RKO (cell line): ENCODE results near the gene ANKRD44.
"Not testable (repeated sequence)": the region's sequence is repeated elsewhere in the genome, so short reads cannot be mapped to it uniquely, and the experiment has no call there.

Experiments
- DNase-seq: peaks from one replicate; pipeline ENCODE4 v3.0.0-alpha.2; 2016; ENCODE audit warnings: low spot score

Gene ANKRD44

GRCh38 chr2:197259470-197259999 is 51.0 kb downstream of the ANKRD44 start:
- no peak for DNase-seq

GRCh38 chr2:197258580-197258979 is 52.0 kb downstream of the ANKRD44 start:
- no peak for DNase-seq

DNA sequence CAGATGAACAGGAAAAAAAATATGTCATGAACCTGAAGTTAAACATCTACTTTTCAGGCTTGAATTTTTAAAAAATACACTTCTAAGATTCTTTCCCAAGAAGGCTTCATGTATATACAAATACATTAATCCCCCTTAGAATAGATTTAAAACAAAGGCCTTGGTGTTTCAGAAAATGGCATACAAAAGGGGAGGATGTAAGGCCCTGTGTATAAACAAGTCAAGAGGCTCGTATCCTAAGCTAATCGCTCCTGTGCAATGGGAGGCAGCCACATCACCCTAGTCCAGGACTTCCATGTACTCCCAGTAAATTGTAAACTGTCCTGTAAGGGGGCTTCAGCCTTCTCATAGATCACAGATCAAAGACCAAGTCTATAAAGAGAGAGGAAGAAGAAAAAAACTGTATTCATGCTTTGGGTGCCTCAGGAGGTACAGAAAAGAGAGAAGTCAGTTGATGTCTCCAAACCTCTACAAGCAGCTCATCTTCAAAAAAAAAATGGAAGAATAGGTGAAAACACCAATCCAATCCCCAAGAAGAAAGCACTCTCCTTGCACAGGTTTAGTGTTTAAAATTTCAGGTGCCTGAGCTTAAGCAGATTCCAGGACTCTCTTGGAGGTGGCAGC is 53.9 kb downstream of the ANKRD44 start:
- no peak for DNase-seq

GRCh38 chr2:197256021-197256420 is 54.6 kb downstream of the ANKRD44 start:
- DNase-seq = no peak

GRCh38 chr2:197255543-197255942 is 55.0 kb downstream of the ANKRD44 start:
- no peak for DNase-seq

- DNase-seq = no peak
Observed at GRCh38 chr2:197254776-197255530, 55.6 kb downstream of the ANKRD44 start.

DNA sequence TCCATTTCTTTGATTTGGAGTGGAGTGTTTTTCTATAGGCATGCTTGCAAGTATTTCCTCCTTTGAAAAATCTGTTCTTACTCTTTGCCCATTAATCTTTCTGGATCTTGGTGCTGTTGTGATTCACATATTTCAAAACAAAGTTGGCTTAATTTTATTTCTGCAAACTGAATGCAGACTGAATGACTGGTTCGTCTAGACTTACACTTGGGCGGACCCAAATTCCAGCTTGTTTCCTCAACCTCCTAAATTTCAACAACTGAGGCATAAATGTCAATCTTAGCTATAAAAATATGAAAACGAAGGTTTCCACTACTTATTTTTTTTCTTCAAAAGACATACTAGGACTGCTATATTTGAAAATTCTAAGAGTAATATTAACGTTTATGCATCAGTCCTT is 59.0 kb downstream of the ANKRD44 start:
- DNase-seq = no peak

DNA sequence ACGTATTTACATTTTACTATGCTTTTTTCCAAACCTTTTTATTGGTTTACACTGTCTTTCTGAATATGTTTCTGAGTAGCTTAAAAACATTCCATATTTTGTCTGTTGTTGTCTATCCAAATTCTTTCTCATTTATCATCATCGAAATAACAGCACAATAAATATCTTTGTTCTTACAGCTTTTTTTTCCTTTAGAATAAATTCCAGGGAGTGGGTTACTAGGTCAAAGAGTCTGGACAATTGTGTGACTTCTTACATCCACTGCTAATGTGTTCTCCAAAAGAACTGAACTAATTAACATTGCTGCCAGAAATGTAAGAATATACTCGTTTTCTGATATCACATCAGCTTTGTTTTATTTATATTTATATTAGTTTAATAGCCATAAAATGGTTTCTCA is 59.4 kb downstream of the ANKRD44 start:
- no peak for DNase-seq

GRCh38 chr2:197250084-197250397 is 60.5 kb downstream of the ANKRD44 start:
- DNase-seq = no peak

DNA sequence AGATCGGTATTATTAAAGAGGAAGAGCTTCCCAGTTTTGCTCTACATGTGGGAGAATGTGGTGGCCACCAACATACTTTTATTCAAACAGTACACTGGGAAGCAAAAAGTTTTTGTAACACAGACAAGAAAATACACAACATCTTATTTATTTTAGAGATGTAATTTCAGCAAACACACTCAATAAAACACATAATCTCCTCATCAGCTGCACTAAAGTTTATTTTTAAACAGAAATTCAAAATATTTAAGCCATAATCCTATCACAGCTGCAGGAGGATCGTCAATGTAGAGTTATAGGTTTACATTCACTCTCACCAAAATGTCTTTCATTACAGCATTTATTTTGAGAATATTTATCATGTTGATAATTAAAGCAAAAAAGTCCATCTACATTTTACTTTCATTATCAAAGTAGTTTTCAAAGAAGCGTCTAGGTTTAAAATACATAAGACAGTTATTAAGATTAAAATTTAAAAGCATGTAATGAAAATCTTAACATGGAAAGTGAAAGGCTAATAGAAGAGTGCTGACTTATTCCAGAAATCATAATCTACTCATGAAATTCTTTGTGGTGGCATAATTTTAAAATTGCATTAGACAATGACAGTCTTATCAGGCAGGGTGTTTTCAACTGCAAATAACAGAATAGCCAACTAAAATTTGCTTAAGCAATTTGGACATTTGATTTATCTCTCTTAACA is 61.0 kb downstream of the ANKRD44 start:
- no peak for DNase-seq

DNA sequence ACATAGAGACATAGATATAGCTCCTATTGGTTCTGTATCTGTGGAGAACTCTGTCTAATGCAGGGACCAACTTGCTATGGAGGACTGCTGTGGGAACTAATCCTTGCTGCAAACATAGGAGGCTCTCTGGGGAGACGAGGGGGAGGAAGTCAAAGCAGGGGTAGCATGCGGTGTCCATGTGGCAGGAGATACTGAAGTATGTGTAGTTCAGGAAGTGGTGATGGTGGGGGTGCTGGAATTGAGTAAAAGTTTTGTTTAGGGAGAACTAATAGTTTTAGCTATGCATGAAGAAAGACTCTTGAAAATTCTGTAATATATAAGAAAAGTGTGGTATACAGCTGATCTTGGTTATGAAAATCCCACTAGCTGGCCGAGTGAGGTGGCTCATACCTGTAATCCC is 62.0 kb downstream of the ANKRD44 start:
- no peak for DNase-seq

- no peak for DNase-seq
Observed at GRCh38 chr2:197248001-197248401, 62.6 kb downstream of the ANKRD44 start.

GRCh38 chr2:197247083-197247482 is 63.5 kb downstream of the ANKRD44 start:
- DNase-seq = no peak

DNA sequence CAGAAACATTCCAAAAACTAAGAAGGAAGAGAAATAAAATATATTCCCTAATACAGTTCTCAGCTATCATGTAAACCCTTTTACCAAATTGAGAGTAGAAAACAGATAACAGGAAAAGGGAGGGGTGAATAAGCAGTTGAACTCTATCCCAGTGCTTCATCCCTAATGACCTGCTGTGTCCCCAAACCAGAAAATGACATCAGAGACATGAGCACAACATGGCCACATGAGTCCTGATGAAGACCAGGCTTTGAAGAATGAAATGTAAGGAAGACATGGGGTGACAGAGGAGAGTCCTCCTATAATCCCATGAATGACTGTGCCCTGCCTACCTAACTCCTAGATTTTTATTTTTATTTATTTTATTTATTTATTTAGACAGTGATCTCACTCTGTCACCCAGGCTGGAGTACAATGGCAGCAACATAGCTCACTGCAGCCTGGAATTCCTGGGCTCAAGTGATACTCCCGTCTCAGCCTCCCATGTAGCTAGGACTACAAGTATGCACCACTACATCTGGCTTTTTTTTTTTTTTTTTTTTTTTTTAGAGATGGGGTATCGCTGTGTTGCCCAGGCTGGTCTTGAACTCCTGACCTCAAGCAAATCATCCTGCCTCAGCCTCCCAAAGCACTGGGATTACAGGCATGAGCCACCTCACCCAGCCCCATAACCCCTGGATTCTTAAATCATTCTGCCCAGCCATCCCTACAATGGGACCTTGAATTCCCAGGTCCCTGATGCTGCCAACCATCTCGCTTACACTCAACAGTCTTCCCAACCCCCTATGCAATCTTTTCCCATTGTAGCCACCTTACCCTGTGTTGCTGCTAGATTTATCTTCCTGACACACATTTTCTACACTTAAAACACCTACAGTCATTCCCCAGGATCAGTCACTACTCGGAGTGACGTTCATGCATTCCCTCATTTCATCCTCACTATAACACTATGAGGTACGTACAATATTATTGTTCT is 64.5 kb downstream of the ANKRD44 start:
- no peak for DNase-seq

DNA sequence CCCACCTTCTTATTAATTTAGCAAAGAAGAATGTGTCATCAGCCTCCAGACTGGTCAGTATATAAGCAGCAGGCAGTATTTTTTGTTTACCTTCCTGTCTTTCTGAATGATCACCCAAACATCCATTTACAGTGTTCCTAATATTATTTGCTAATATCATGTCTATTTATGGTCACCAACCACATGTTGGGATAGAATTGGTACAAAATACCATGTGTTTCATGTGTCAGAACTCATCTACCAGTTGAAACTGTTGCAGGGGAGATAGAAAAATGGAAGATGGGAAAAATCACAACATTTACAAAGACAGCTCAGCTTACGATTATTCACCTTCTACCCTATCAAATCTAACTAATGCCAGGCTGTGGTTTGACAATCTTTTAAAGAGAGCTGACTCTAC is 66.2 kb downstream of the ANKRD44 start:
- DNase-seq = no peak

GRCh38 chr2:197242719-197243118 is 67.9 kb downstream of the ANKRD44 start:
- no peak for DNase-seq

- DNase-seq = no peak
Observed at GRCh38 chr2:197241596-197241995, 69.0 kb downstream of the ANKRD44 start.

- no peak for DNase-seq
Observed at GRCh38 chr2:197241153-197241552, 69.4 kb downstream of the ANKRD44 start.

DNA sequence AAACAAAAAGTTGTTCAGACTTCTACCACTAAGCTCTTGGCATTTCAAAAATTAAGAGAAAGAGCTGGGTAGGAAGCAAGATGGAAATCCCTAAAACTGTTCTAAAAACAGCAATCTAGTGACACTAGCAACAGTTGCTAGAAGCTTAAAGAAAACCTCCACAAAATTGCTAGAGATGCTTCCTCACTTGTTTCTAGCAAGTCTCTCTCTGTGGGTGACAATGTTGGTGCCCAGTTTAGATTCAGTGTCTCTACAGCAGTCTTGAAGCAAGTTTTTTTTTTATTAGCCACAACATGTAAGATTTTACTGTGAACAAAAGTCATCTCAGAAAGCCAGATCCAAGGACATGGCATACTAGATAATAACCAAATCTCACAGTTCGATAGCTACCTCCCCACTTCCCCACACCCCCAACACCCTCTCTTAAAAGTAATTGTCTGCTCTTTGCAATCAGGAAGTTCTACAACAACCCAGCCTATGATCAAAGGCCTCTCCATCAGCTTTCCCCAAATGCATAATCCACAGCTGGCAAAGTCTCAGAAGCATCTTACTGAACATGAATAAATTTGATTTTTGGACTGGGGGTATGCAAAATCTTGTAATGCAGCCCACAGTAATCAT is 70.0 kb downstream of the ANKRD44 start:
- no peak for DNase-seq

DNA sequence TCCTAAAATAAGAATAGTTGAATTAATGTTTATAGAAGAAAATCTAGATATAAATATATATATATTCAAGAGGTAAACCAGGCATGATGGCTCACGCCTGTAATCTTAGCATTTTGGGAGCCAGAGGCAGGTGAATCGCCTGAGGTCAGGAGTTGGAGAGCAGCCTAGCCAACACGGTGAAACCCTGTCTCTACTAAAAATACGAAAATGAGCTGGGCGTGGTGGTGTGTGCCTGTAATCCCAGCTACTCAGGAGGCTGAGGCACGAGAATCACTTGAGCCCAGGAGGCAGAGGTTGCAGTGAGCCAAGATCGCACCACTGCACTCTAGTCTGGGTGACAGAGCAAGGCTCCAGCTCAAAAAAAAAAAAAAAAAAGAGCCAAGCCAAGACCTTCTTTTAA is 70.6 kb downstream of the ANKRD44 start:
- DNase-seq = not testable (repeated sequence)

DNA sequence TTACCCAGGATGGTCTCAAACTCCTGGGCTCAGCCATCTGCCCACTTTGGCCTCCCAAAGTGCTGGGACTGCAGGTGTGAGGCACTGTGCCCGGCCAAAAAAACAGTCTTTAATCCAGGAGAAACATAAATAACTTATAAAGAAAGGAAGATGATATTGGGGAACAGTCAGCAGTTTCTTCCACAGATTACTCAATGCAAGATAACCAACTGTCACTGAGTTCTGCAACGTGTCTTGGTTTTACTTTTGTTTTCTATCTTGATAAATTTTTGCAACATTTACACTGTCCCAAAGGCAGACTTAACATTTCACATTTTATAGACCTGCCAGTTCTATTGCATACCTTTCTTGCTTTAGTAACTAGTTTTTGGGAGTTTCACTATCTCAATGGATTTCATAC is 71.1 kb downstream of the ANKRD44 start:
- no peak for DNase-seq

- no peak for DNase-seq
Observed at GRCh38 chr2:197238043-197238365, 72.6 kb downstream of the ANKRD44 start.
